Putamen (tissue), 1 donor: ENCODE data around the gene RP2.

Source experiments
- DNase-seq: peaks from one replicate; pipeline ENCODE4 v3.0.0-alpha.2; 2016; ENCODE audit warnings: low spot score

Gene RP2

GRCh38 chrX:46920235-46920634, 83.4 kb downstream of the RP2 start:
- DNase-seq = no peak

GRCh38 chrX:46922611-46923010, 85.8 kb downstream of the RP2 start:
- no peak for DNase-seq

GRCh38 chrX:46927718-46928117, 90.9 kb downstream of the RP2 start:
- DNase-seq = no peak

- no peak for DNase-seq
Measured at GRCh38 chrX:46929439-46930261, 92.8 kb downstream of the RP2 start.
